CD4-positive, alpha-beta T cell treated with Interleukin-2 at 100 ng/mL for 4 hours (primary cell): ENCODE data around the gene DOCK2.
"Not testable (repeated sequence)": the region's sequence is repeated elsewhere in the genome, so short reads cannot be mapped to it uniquely, and the experiment has no call there.

Experiments
- DNase-seq: peaks from one replicate; pipeline ENCODE4 v3.0.0-alpha.2; 2020; ENCODE audit warnings: low spot score

DOCK2 gene

GRCh38 chr5:169637549-169638121, 560 bp downstream of the DOCK2 start:
- DNase-seq, result peak; percentile 76

- DNase-seq, result no peak
These were observed 4.2 kb downstream of the DOCK2 start for GRCh38 chr5:169641253-169641652.

DNA sequence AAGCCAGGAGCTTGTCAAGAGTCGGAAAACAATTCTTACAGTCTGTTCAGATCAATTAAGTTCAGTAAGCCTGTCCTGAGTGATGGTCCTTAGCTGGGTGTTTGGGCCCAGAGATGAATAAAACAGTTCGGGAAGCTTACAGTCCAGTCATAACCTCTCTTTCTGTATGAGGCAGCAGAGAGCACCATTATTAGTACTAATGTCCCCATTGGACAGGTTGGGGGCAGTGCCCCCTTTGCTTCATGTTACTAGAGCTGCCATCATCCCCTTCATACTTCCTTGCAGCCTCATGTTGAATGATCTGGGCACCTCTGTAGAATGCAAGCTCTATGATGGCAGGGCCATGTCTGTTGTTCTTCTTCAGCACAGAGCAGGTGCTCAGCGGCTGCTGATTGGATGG, 9.8 kb downstream of the DOCK2 start:
- DNase-seq, result no peak

GRCh38 chr5:169647566-169647965, 10.5 kb downstream of the DOCK2 start:
- no peak for DNase-seq

DNA sequence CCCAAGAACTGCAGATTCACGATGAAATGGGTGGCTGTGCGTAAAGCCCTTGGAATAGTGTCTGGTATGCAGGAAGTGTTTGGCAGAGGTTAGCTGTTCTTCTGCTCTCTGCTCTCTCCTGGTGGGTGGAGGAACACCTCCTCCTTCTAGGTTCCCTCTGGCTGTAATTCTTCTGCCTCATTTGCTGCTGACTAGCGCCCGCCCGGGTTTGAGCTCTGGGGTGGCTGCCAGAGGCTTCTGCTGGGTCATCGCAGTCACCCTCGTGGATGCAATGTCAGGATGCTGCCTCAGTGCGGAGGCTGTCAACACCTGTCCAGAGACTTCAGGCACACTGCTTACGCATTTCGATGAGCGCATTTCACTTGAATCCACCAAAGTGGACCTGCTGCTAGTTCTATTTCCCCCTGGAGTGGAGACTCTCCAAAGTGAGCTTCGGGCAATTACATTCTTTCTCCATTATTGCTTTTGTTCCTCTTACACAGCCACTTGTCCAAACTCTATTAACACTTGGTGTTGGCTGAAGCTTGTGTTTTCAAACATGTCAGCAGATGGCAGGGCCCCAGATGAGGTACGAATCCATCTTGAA, 11.7 kb downstream of the DOCK2 start:
- DNase-seq, result no peak

- peak; percentile 50 for DNase-seq
These were observed 12.4 kb downstream of the DOCK2 start for GRCh38 chr5:169649486-169649885.

DNA sequence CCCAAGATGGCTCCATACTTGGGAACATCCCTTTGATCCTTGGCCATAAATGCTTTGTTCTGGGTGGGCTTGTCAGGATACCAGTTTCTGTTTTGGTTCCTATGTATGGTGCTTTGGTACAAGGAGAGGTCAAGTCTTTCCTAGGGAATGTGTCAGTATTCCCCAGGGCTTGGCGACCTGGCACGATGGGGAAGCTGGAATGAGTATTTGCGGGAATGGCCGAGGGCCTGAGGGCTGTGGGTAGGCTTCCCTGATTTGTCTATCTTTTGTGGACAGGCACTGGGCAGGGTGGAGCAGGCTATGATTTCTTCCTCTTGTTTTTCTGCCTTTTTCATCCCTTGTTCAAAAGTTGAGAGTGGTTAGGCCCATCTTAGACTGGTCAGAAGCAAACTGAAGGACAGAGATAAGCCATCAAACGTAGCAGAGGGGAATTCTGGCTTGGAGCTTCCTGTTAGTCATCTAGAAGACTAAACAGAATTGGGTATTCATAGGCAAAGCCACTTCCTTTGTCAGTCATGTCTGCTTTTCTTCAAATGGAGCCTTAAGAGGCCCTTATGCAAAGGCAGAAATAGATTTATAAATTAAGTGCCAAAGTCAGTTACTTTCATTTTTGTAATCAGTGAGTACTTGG, 13.7 kb downstream of the DOCK2 start:
- peak; percentile 66 for DNase-seq

GRCh38 chr5:169651526-169651925, 14.5 kb downstream of the DOCK2 start:
- no peak for DNase-seq

DNA sequence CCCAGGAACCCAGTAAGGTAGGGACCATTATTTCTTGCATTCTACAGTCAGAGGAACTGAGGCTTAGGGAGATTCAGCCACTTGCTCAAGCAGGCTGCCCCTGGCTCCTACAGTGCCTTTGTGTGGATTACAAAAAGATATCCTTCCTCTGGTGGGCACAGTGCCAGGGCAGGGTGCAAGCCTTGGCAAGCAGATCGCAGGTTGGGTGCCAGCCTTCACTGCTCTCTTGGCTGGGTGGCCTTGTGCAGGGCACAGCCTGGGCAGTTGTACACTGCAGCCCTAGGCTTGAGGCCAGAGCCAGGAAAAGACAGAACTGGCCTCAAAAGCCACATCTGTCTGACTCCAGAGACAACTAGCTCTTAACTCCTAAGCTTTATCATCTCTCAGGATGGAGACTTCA, 15.0 kb downstream of the DOCK2 start:
- DNase-seq, result no peak

- DNase-seq, result no peak
These were observed 16.0 kb downstream of the DOCK2 start for GRCh38 chr5:169653091-169653490.

GRCh38 chr5:169655353-169655752, 18.3 kb downstream of the DOCK2 start:
- no peak for DNase-seq

DNA sequence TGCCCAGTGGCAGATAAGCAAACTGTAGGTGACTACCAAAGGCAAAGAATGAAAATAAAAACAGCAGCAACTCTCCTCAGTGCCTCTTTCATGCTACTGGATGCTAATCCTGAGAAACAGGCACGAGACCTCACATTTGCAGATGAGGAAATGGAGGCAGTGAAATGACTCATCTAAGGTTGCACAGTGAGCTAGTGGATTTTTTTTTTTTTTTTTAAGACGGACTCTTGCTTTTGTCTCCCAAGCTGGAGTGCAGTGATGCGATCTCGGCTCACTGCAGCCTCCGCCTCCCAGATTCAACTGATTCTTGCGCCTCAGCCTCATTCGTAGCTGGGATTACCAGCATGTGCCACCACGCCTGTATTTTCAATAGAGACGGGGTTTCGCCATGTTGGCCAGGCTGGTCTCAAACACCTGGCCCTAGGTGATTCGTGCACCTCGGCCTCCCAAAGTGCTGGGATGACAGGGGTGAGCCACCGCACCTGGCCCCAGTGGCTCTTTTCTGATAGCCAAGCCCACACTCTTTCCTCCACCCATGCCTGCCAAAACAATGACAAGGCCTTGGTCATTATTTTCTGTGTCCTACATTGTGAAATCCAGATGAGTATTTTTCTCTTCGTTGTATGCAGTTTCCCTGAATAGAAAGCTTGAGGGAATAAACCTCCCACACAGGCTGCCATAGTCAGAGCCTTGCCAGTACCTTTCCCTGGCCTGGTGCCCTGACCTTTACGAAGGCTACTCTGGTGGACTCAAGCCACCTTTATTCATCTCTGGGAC, 19.2 kb downstream of the DOCK2 start:
- peak; percentile 51 for DNase-seq

GRCh38 chr5:169657127-169657526, 20.1 kb downstream of the DOCK2 start:
- peak; percentile 36 for DNase-seq

- not testable (repeated sequence) for DNase-seq
These were observed 25.4 kb downstream of the DOCK2 start for GRCh38 chr5:169662451-169662850.

GRCh38 chr5:169663537-169663936, 26.5 kb downstream of the DOCK2 start:
- no peak for DNase-seq

DNA sequence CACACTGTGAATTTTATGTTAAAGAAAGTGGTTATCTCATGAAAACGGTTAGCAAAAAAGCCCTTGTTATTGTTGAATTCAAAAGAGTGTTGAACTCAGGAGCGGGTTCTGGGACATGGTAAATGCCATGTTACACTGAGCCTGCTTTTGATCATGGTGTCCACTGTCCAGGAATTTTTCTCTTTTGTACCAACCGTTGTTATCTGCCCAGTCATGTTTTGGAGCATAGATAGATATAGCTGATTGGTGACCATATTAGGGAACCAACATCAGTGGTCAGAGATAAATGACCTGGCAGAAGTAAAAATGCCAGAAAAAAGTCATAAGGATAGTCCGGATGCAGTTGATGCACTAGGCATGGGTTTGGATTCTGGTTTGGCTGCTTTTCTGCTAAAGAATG, 29.3 kb downstream of the DOCK2 start:
- DNase-seq, result no peak

GRCh38 chr5:169667896-169668674, 31.0 kb downstream of the DOCK2 start:
- no peak for DNase-seq

- DNase-seq, result no peak
These were observed 31.7 kb downstream of the DOCK2 start for GRCh38 chr5:169668732-169669131.

GRCh38 chr5:169670769-169671525, 33.9 kb downstream of the DOCK2 start:
- DNase-seq, result no peak

DNA sequence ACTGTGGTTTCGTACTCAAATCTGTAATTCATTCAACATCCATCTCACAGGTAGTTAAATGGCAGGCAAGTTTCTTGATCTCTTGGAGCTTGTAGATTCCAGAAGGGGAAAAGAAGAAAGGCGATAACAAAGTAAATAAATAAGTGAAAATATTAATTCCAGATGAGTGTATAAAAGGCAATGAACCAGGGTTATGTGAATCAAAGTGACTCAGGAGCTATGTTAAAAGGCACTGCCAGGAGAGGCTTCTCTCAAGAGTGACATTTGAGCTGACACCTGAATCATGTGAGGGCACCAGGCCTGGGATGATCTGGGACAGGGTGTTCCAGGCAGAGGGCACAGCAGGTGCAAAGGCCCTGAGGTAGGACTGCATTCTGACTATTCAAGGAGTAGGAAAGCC, 45.0 kb downstream of the DOCK2 start:
- DNase-seq, result no peak

DNA sequence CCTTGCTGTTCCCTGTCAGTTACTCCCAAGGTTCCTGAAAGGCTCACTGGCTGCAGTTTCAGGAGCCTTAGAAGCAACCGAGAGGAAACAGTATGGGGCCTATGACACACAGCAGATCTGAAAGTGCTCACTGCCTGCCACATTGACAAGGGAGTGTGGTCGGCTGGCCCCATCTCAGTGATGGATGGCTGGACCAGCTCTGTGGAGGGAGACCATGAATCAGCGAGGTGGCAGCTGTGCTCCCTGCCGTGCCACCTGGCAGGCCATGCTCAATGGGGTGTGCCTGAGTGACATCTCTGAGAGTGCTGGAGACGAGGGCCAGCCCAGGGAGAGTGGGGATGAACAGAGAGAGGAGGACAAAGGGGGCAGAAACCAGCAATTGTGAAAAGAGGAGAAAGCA, 49.1 kb downstream of the DOCK2 start:
- no peak for DNase-seq

GRCh38 chr5:169688106-169688505, 51.0 kb downstream of the DOCK2 start:
- DNase-seq, result no peak
